Neural cell (in vitro differentiated cells): ENCODE measurements around the gene PEX3. TPM values are rescaled to one million over a fixed set of nuclear protein-coding genes. Genes with fewer than 3 reads are reported as not detected.

ENCODE experiments used
- H2AFZ ChIP-seq: fragments of 200-600, 300-800 bp; sonication (generic), shearing (Covaris generic); 2 replicates; pipeline ENCODE4 v1.6.0; 2014; ENCODE audit warnings: low read depth, mild to moderate bottlenecking, antibody characterized with exemption, low read length, moderate library complexity
- H3F3A ChIP-seq: fragments of 200-600 bp; shearing (Covaris generic); 2 replicates; pipeline ENCODE4 v1.6.1; 2016; ENCODE audit warnings: mild to moderate bottlenecking, moderate library complexity, mixed read lengths, antibody characterized with exemption, low read length; ENCODE audit not compliant: insufficient read depth, poor library complexity, severe bottlenecking
- H3K27ac ChIP-seq: fragments of 200-600, 300-800 bp; sonication (generic), shearing (Covaris generic); 2 replicates; pipeline ENCODE4 v1.5.1; 2014; ENCODE audit warnings: mild to moderate bottlenecking, low read length, moderate library complexity
- H3K27me3 ChIP-seq: fragments of 300-800, 200-600 bp; sonication (generic), shearing (Covaris generic); 2 replicates; pipeline ENCODE4 v1.6.0; 2014; ENCODE audit warnings: mild to moderate bottlenecking, low read depth, low read length, moderate library complexity; ENCODE audit not compliant: insufficient read depth
- H3K36me3 ChIP-seq: fragments of 300-800, 200-600 bp; sonication (generic), shearing (Covaris generic); 2 replicates; pipeline ENCODE4 v1.5.1; 2014; ENCODE audit warnings: mild to moderate bottlenecking, antibody characterized with exemption, low read length, moderate library complexity; ENCODE audit not compliant: insufficient read depth
- H3K4me2 ChIP-seq: fragments of 300-800, 200-600 bp; sonication (generic), shearing (Covaris generic); 2 replicates; pipeline ENCODE4 v1.6.0; 2014; ENCODE audit warnings: mild to moderate bottlenecking, low read length
- H3K4me3 ChIP-seq: fragments of 300-800, 200-600 bp; sonication (generic), shearing (Covaris generic); 2 replicates; pipeline ENCODE4 v1.5.1; 2014; ENCODE audit warnings: mild to moderate bottlenecking, low read length, moderate library complexity
- H3K79me2 ChIP-seq: fragments of 200-600 bp; shearing (Covaris generic); replicated peaks from 2 replicates; pipeline ENCODE4 v1.6.0; 2014; ENCODE audit warnings: mild to moderate bottlenecking, low read length, moderate library complexity; ENCODE audit not compliant: insufficient read depth
- H3K9ac ChIP-seq: fragments of 300-800, 200-600 bp; sonication (generic), shearing (Covaris generic); 2 replicates; pipeline ENCODE4 v1.6.1; 2016; ENCODE audit warnings: mild to moderate bottlenecking, low read length, mixed read lengths
- H3K9me2 ChIP-seq: fragments of 200-600 bp; shearing (Covaris generic); 2 replicates; pipeline ENCODE4 v1.6.1; 2016; ENCODE audit warnings: mild to moderate bottlenecking, low read length, mixed read lengths; ENCODE audit not compliant: insufficient read depth
- H3K9me3 ChIP-seq: fragments of 200-600, 300-800 bp; sonication (generic), shearing (Covaris generic); 2 replicates; pipeline ENCODE4 v1.6.1; 2016; ENCODE audit warnings: mild to moderate bottlenecking, mixed run types, low read length, moderate library complexity, mixed read lengths
- H4K20me1 ChIP-seq: fragments of 200-600 bp; shearing (Covaris generic); 2 replicates; pipeline ENCODE4 v1.6.1; 2016; ENCODE audit warnings: mild to moderate bottlenecking, mixed run types; ENCODE audit not compliant: insufficient read depth
- EP300 ChIP-seq: fragments of 450-650 bp; conservative IDR thresholded peaks from 2 replicates; pipeline ENCODE4 v1.6.1; 2014; ENCODE audit warnings: antibody characterized with exemption, mild to moderate bottlenecking, moderate library complexity; ENCODE audit not compliant: poor library complexity, severe bottlenecking
- EZH2 ChIP-seq: fragments of 200-600, 300-800 bp; shearing (Covaris generic), sonication (generic); IDR thresholded peaks from 2 replicates; pipeline ENCODE4 v1.6.1; 2014; ENCODE audit warnings: antibody characterized with exemption, low read length, borderline replicate concordance, mild to moderate bottlenecking; ENCODE audit not compliant: insufficient read depth, poor library complexity, severe bottlenecking
- MXI1 ChIP-seq: fragments of 450-650 bp; conservative IDR thresholded peaks from 2 replicates; pipeline ENCODE4 v1.6.1; 2014; ENCODE audit warnings: antibody characterized with exemption, mild to moderate bottlenecking; ENCODE audit not compliant: poor library complexity, severe bottlenecking
- POLR2AphosphoS5 ChIP-seq: IDR thresholded peaks from 2 replicates; pipeline ENCODE4 v1.6.1; 2012
- RAD21 ChIP-seq: fragments of 450-650 bp; conservative IDR thresholded peaks from 2 replicates; pipeline ENCODE4 v1.6.1; 2014; ENCODE audit warnings: antibody characterized with exemption, mild to moderate bottlenecking, moderate library complexity
- REST ChIP-seq: IDR thresholded peaks from 2 replicates; pipeline ENCODE4 v1.6.1; 2012; ENCODE audit warnings: borderline replicate concordance
- SMC3 ChIP-seq: fragments of 450-650 bp; conservative IDR thresholded peaks from 2 replicates; pipeline ENCODE4 v1.6.1; 2014; ENCODE audit warnings: antibody characterized with exemption, mild to moderate bottlenecking, moderate library complexity; ENCODE audit not compliant: poor library complexity
- TAF1 ChIP-seq: IDR thresholded peaks from 2 replicates; pipeline ENCODE4 v1.6.1; 2012; ENCODE audit warnings: low read depth
- polyA plus RNA-seq: library from polyadenylated mRNA; depleted of rRNA; stranded (reverse); fragments of >200 nt; gene quantifications from 2 replicates; pipeline ENCODE4 v1.2.3, GENCODE V29; 2014
- TF ChIP-seq, protein P1 (sequence below): fragments of 450-650 bp; IDR thresholded peaks from 2 replicates; pipeline ENCODE4 v1.5.1; 2014; ENCODE audit warnings: antibody characterized with exemption, mild to moderate bottlenecking, moderate library complexity; ENCODE audit not compliant: poor library complexity, severe bottlenecking

PEX3 gene
- polyA plus RNA-seq, 1 donor from 2014 or later: 37.9 TPM

DNA sequence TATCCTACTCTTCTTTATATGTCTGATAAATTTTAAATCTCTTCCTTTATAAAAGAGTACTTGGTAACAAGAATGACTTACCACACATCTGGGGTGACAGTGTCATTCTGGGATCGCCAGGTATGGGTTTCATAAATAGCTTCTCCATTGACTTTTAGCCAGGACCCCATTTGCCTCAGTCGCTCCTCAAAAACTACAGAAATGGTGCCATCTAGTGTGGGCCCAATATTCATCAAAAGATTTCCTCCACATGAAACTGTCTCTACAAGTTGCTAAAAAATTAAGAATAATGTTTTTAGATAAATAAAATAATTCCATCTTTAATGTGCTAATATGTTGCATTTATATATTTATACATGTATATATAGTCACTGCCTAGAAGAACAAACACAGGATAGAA, 51.2 kb downstream of the PEX3 start:
- Histone ChIP-seq H4K20me1 (no peaks in the 10 kb centered on the region), H3K4me3 (no peak overlapping the region), H3F3A (no peaks in the 10 kb centered on the region), H3K79me2 (no peaks in the 10 kb centered on the region), H2AFZ (no peak overlapping the region), H3K36me3 (no peaks in the 10 kb centered on the region), H3K9me3 (no peaks in the 10 kb centered on the region), H3K4me2 (no peak overlapping the region), H3K27ac (no peak overlapping the region), H3K9ac (no peak overlapping the region), H3K27me3 (no peaks in the 10 kb centered on the region), H3K9me2 (no peaks in the 10 kb centered on the region)
- TF ChIP-seq, protein P1, sequence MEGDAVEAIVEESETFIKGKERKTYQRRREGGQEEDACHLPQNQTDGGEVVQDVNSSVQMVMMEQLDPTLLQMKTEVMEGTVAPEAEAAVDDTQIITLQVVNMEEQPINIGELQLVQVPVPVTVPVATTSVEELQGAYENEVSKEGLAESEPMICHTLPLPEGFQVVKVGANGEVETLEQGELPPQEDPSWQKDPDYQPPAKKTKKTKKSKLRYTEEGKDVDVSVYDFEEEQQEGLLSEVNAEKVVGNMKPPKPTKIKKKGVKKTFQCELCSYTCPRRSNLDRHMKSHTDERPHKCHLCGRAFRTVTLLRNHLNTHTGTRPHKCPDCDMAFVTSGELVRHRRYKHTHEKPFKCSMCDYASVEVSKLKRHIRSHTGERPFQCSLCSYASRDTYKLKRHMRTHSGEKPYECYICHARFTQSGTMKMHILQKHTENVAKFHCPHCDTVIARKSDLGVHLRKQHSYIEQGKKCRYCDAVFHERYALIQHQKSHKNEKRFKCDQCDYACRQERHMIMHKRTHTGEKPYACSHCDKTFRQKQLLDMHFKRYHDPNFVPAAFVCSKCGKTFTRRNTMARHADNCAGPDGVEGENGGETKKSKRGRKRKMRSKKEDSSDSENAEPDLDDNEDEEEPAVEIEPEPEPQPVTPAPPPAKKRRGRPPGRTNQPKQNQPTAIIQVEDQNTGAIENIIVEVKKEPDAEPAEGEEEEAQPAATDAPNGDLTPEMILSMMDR: no peak
- TF ChIP-seq SMC3 (no peak), EZH2 (no peak), RAD21 (peak; percentile 16), POLR2AphosphoS5 (no peak)

DNA sequence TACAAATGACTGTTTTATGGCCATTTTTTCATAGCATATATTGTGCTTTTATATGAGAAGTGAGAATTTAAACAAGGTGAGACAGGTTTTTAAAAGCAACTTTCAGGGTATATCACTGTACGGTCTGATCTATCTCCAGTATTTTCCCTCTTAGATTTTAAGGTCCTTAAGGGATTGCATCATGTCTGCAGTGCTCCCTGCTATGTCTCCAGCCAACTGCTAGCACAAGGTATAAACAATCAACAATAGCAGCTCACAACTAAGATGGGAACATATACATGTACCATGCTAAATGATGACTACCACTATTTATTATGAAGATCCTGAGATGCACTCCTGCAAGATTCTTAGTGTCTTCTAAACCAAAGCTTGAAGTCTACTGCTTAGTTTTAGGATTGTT, 53.8 kb downstream of the PEX3 start:
- TF ChIP-seq SMC3 (no peak), EP300 (no peak), EZH2 (no peak), REST (no peak), MXI1 (no peak), TAF1 (no peak), POLR2AphosphoS5 (no peak), RAD21 (no peak)
- TF ChIP-seq, protein P1: no peak
- no peaks in the 10 kb centered on the region for H3K9me3 ChIP-seq
- no peaks in the 10 kb centered on the region for H3F3A ChIP-seq
- H3K4me3 ChIP-seq: no peak overlapping the region
- no peaks in the 10 kb centered on the region for H3K79me2 ChIP-seq
- no peak overlapping the region for H2AFZ ChIP-seq
- no peak overlapping the region for H3K4me2 ChIP-seq
- no peaks in the 10 kb centered on the region for H3K27me3 ChIP-seq
- H3K27ac ChIP-seq: no peak overlapping the region
- H3K9ac ChIP-seq: no peak overlapping the region
- no peaks in the 10 kb centered on the region for H3K36me3 ChIP-seq
- no peaks in the 10 kb centered on the region for H3K9me2 ChIP-seq
- H4K20me1 ChIP-seq: no peaks in the 10 kb centered on the region
